ENCODE measurements around the gene ARMS2. TPM values are rescaled to one million over a fixed set of nuclear protein-coding genes. Genes with fewer than 3 reads are reported as not detected.

ARMS2 gene
- polyA plus RNA-seq, 1 of the 3 experiments (the other 2 are of a cell fraction), result not detected

GRCh38 chr10:122454071-122454470, 382 bp upstream of the ARMS2 start:
- H3K36me3 ChIP-seq (replicated peaks in 1 of 2; ENCODE audit: control insufficient read depth in 1 of 2, insufficient read depth in 2 of 2, low read length in 1 of 2), result no peaks in the 10 kb centered on the region
- no peaks in the 10 kb centered on the region for H3K79me2 ChIP-seq (ENCODE audit: insufficient read depth)
- POLR2A ChIA-PET, result no interaction called here
- H3K27ac ChIP-seq (ENCODE audit: low read depth in 2 of 2, low read length in 1 of 2), result no peak overlapping the region
- H3K9me2 ChIP-seq, result no peaks in the 10 kb centered on the region
- no peak overlapping the region for H3K9ac ChIP-seq
- H3K9me3 ChIP-seq, result no peaks in the 10 kb centered on the region
- H2AFZ ChIP-seq (ENCODE audit: low read depth), result no peak overlapping the region
- no peak for TF ChIP-seq NRF1 (IDR thresholded peaks at IDR 0.05; ENCODE audit: low read depth, low read length)
- TF ChIP-seq REST (IDR thresholded peaks at IDR 0.05; ENCODE audit: low read depth, low read length), result no peak
- TF ChIP-seq YY1 (IDR thresholded peaks at IDR 0.05; ENCODE audit: low read depth), result no peak
- no peak for TF ChIP-seq MAX (IDR thresholded peaks at IDR 0.05; ENCODE audit: low read depth)
- no peak for TF ChIP-seq CHD2 (IDR thresholded peaks at IDR 0.05; ENCODE audit: low read length, partially characterized antibody)
- no peak for TF ChIP-seq FOXM1 (IDR thresholded peaks at IDR 0.05; ENCODE audit: low read depth)
- no peak for TF ChIP-seq JUND (IDR thresholded peaks at IDR 0.05)
- TF ChIP-seq CTCF (IDR thresholded peaks at IDR 0.05), result no peak
- TF ChIP-seq ZBTB33 (IDR thresholded peaks at IDR 0.05; ENCODE audit: borderline replicate concordance, low read depth), result no peak
- TF ChIP-seq TAF1 (IDR thresholded peaks at IDR 0.05; ENCODE audit: borderline replicate concordance, low read depth, low read length), result no peak
- H3F3A ChIP-seq (replicated peaks; ENCODE audit: insufficient read depth), result no peaks in the 10 kb centered on the region
- CTCF ChIA-PET, result interaction anchor here (1.2 to 2.1 kb wide), 2 partner anchors 155 to 186 kb away, joined by 4 to 6 read pairs; no protein-coding TSS in a partner anchor
- WGBS (ENCODE audit: low lambda C conversion rate), result 84% methylated on average over 3 of the region's 3 CpGs
- H3K27me3 ChIP-seq (ENCODE audit: insufficient read depth), result no peaks in the 10 kb centered on the region
- no peak overlapping the region for H3K4me2 ChIP-seq
- peaks cover 0 to 4% of the 10 kb centered on the region in 2 experiments; a peak in 1 of 4 replicates for H3K4me1 ChIP-seq (ENCODE audit: control insufficient read depth in 1 of 2, insufficient read depth in 2 of 2, low read depth in 1 of 2, low read length in 1 of 2)
- no peak overlapping the region for H3K4me3 ChIP-seq (ENCODE audit: low read depth in 2 of 2, low read length in 1 of 2)
- no peaks in the 10 kb centered on the region for H4K20me1 ChIP-seq (ENCODE audit: insufficient read depth)
- no peak for DNase-seq
